C1 segment of cervical spinal cord (tissue), 14 donors: Measurements from ENCODE around the gene LAD1.

Experiments used
- DNase-seq, 14 donors: peaks; one replicate each; lab custom pipeline; 2025; lab: John Stamatoyannopoulos, UW

Gene LAD1

DNA sequence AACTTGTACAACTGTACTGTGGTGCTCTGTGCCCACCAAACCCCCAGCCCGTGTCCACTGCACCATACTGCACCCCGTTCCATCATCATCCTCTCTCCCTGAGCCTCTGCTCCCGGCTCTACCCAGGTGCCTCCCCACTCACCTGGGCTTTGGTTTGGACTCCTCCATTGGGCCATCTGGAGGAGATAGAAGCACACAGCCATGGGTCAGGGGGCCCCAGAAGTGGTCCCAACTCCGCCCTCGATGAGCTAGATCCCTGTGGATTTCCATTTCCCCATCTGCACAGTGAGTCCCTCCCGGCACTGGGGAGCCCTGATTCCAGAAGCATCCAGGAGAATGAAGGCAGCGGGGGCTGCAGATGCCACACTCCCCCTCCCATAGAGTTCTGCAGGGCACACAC is 32.4 kb downstream of the LAD1 start:
- DNase-seq, result no peak

GRCh38 chr1:201365251-201365650 is 33.9 kb downstream of the LAD1 start:
- no peak for DNase-seq

- DNase-seq, result no peak
Measured at GRCh38 chr1:201364808-201365105, 34.4 kb downstream of the LAD1 start.

- no peak for DNase-seq
Measured at GRCh38 chr1:201363467-201363866, 35.7 kb downstream of the LAD1 start.

DNA sequence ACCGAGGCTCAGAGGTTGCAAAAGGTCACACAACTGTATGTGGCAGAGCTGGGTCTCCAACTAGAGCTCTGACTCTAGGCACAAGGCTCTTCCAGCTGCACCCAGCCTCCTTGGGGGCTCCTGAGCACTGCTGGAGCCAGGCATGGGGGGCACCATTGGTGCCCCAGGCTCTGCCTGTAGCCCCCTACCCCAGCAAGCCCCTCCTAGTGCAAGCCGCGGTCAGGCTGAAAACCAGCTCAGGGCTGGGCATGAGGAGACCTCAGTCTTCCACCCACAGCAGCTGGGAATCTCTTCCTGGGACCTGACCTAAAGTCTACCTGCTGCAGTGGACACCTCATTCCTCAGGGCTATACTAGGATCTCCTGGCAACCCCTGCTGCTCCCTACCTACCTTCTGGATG is 36.2 kb downstream of the LAD1 start:
- no peak for DNase-seq

DNA sequence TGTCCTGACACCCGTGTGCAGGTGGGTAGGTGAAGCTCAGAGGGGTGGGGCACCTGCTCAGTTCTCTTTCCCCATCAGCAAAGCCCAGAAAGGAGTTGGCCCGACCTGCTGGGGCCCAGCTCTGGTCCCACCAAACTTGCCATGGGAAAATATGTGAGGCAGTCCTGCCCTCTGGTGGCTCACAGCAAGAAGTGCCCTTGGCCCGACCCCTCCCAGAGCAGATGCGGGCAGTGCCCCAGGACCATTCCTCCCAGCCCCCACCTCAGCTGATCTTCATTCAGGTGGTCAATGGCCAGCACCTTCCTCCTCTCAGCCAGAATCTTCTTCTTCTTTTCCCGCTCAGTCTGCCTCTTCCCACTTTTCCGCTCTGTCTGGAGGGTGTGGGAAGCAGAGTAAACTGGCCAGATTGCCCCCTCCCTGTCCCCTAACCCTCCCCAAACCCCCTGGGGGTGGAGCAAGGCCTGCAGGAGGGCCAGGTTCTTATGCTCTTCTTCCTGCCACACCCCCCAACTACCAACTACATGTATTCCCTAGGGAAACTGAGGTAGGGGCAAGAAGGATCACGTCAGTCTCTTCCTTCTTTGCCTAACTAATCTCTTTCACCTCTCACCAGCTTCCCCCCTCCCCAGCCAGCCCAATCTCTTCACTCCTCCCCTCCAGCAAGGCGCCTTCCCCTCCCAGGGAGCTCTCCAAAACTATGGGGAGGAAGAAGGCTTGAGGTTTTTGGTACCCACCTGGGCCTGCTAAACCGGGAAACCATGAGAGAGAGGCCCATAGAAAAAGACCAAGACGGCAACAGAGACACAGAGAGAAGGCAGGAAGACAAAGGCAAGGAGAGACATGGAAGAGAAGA is 37.2 kb downstream of the LAD1 start:
- peak in 5 of 14 donors; percentile 5 to 27 (median 21) for DNase-seq

DNA sequence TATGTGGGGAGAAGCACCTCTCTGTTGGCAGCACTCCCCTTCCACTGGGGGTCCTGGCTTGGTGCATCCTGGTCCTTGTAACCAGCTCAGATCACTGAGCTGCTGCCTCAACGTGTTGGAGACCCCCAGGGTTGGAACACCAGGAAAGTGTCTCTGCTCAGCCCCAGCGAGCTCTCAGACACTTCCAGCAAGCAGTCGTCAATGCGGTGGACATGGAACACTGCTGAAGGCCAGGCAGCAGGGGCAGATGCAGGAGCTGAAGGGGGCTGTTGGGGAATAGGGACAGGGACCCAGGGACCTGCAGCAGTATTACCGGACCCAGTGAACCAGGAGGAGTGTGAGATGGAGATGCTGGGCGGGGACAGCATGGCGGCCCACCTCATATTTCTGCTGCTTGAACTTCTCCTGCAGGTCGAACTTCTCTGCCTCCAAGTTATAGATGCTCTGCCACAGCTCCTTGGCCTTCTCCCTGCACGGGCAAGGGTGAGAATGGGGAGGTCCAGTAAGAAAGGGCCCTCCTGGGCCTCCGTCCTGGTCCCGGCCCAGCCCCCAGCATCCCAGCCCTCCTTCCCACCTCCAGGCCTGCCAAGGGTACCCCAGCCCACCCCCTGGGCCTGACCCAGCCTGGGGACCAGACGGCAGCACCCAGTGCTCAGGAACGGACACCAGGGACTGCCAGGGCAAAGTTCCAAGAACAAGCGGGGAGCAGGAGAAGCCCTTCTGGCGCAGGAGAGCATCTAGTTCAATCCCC is 38.0 kb downstream of the LAD1 start:
- DNase-seq, result no peak

DNA sequence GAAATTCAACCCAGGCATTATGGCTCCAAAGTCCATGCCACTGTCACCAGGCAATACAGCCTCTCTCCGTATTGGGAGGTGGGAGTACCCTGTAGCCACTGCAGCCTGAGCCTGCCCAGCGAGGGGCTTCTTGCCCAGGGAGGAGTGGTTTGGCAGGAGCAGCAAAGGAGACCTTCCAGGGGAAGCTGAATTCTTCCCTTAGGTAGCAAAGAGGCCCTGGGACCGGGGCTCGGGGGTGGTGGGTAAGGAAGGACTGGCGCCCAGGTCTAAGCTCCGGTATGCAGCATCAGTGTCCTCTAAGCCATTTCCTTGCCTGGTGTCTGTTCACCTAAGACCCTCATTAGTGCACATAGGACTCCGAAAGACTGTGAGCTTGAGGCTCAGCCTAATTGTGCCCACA is 38.6 kb downstream of the LAD1 start:
- DNase-seq, result no peak

DNA sequence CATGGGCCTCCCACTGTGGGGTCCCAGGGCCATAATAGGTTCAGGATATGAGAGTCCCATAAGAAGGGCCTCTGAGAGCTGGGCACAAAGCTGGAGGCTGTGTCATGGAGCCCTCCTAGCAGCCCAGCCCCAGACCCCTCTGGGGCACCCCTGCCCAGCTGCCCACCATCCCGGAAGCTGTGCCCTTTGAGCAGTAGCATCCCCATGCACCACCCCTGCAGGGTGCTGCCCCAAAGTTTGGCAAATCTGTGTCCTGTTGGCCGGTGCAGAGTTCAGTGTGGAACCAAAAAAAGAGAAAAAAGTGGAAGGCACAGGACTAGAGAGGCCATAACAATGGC is 39.3 kb downstream of the LAD1 start:
- DNase-seq, result no peak

DNA sequence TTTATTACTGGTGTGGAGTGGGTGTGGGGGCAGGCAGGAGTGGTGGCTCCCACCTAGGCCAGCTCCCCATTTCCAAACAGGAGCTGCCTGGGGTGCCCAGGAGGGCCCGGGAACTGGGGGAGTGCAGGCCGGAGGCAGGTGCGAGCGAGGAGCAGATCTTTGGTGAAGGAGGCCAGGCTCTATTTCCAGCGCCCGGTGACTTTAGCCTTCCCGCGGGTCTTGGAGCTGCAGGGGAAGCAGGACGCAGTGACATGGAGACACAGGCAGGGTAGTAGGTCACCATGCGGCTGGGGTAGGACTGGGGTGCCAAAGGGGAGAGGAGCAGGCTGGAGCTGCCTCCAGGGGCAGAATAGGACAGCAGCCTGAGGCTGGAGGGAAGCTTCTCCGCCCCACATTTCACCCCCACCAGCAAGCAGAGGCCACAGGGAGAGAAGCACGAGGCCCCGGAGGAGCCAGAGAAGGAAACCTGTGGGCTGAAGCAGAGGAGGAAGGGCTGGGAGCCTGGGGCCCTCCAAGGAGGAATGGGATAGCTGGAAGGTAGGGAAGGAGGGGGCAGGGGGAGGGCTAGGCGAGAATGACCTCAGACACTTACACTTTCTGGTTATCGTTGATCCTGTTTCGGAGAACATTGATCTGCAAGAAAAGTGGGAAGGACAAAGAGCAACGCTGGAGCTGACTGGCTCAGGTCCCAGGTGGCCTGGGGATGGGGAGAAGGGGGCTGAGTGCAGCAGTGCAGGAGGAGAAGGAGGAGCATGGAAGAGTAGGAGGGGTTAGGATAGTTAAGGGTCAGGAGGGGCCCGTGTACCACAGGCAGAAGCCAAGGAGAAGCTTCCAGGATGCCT is 39.9 kb downstream of the LAD1 start:
- DNase-seq, result no peak

GRCh38 chr1:201358596-201358995 is 40.5 kb downstream of the LAD1 start:
- DNase-seq, result no peak

- DNase-seq, result no peak
Measured at GRCh38 chr1:201357636-201358348, 41.3 kb downstream of the LAD1 start.

GRCh38 chr1:201357211-201357610 is 41.9 kb downstream of the LAD1 start:
- DNase-seq, result no peak

DNA sequence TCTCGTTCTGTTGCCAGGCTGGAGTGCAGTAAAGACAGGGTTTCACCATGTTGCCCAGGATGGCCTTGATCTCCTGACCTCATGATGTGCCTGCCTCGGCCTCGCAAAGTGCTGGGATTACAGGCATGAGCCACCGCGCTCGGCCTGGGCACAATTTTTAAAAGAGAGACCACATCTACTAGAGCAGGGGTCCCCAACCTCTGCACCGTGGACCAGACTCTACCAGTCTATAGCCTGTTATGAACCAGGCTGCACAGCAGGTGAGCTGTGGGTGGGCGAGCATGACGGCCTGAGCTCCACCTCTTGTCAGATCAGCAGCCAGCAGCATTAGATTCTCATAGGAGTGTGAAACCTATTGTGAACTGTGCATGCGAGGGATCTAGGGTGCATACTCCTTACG is 42.4 kb downstream of the LAD1 start:
- DNase-seq, result no peak

GRCh38 chr1:201356236-201356635 is 42.9 kb downstream of the LAD1 start:
- DNase-seq, result no peak

DNA sequence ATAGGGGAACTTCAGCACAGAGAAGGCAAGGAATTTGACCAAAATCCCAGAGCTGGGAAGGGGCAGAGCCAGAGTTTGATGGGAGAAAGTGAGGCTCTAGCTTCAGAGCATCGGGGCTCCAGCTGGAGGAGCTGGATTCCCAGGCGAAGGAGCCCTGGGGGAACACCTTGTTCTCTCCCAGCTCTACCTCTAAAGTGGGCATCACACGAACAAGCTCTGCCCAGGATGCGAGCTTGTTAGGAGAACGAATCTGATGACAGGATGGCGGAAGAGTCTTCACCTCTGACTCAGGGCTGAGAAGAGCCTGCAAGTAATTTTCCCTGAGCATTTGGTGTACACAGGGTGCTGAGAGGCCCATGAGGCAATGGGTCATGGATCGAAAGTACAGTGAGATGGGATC is 43.7 kb downstream of the LAD1 start:
- no peak for DNase-seq

- DNase-seq, result no peak
Measured at GRCh38 chr1:201354901-201355295, 44.2 kb downstream of the LAD1 start.

DNA sequence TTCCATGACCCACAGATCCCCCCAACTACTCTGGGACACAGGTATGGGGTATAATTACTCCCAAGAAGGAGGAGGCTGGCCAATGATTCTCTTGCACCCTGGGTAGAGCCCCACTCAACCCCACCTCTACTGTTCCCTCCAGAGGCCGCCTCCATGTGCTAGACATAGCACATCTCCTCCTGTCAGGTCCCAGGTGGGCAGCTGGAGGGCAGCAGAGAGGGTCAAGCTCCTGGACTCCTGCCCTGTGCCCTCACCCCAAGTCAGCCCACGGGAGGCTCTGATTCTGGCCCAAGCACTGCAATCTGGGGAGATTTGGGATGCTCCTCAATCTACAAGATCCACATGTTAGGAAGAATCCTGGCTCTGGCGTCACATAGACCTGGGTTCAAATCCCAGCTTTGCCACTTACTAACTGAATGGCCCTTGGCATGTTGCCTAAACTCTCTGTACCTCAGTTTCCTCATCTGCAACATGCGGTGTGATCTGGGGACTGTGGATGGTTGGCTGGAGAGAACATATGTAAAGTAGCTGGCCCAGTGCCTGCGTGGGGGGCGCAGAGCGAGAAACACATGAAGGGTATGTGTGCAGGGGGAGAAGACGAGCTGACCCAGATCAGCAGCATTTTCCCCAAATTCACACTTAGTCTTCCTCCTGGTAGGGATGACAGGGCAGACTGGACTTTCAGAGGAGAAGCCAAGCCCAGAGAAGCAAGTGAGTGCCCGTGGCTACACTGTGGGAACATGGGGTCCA is 44.8 kb downstream of the LAD1 start:
- no peak for DNase-seq

GRCh38 chr1:201353186-201353940 is 45.8 kb downstream of the LAD1 start:
- DNase-seq, result no peak

DNA sequence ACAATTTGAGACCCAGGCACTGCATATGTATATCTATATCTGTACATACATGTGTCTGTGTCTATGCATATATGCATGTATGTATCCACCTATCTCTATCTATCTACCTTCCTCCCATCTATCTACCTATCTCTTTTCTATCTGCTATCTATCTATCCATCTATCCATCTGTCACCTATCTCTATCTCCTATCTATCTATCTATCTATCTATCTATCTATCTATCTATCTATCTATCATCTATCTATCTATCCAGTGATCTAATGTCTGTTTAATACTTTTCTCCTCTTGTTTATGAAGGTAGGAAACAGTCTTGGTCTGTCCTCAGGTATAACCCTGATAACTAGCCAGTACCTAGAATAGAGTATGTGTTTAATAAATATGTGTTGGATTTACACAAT is 47.5 kb downstream of the LAD1 start:
- DNase-seq, result no peak
